ENCODE results near the gene LRP8.

Gene LRP8

GRCh38 chr1:53326088-53326597 lies 1.7 kb downstream of the LRP8 start:
- ChIA-PET CTCF (interaction anchor here (1.0 kb wide), 1 partner anchor 47 kb away, joined by 3 read pairs; no protein-coding TSS in a partner anchor), POLR2A (ENCODE audit: low non-redundant PET) (interaction anchor here (0.8 kb wide), 1 partner anchor 38 kb away, joined by 3 read pairs; no protein-coding TSS in a partner anchor)

GRCh38 chr1:53325326-53326087 lies 2.4 kb downstream of the LRP8 start:
- ChIA-PET POLR2A (ENCODE audit: low non-redundant PET) (interaction anchor here (0.8 kb wide), 1 partner anchor 37 kb away, joined by 3 read pairs; no protein-coding TSS in a partner anchor), CTCF (interaction anchor here (1.0 kb wide), 1 partner anchor 47 kb away, joined by 3 read pairs; no protein-coding TSS in a partner anchor)
- peak; percentile 19 for DNase-seq (ENCODE audit: low spot score)
- peak overlapping the region; percentile 95 for H3K27ac ChIP-seq
- TF ChIP-seq CTCF (conservative IDR thresholded peaks at IDR 0.05; ENCODE audit: low read depth), result no peak

More at GRCh38 chr1:53326088-53326597, 1.7 kb downstream of the LRP8 start:
- no peak for TF ChIP-seq CTCF (conservative IDR thresholded peaks at IDR 0.05; ENCODE audit: low read depth)
- peak overlapping the region; percentile 95 for H3K27ac ChIP-seq
- DNase-seq (ENCODE audit: low spot score), result peak; percentile 97

GRCh38 chr1:53324728-53325297 lies 3.1 kb downstream of the LRP8 start:
- H3K27ac ChIP-seq, result peak overlapping the region; percentile 30
- TF ChIP-seq CTCF (conservative IDR thresholded peaks at IDR 0.05; ENCODE audit: low read depth), result no peak
- DNase-seq (ENCODE audit: low spot score), result no peak
- POLR2A ChIA-PET (ENCODE audit: low non-redundant PET), result no interaction called here
- CTCF ChIA-PET, result interaction anchor here (0.7 kb wide), 1 partner anchor 47 kb away, joined by 4 read pairs; no protein-coding TSS in a partner anchor

GRCh38 chr1:53324321-53324720 lies 3.5 kb downstream of the LRP8 start:
- no peak for DNase-seq (ENCODE audit: low spot score)
- H3K27ac ChIP-seq, result peak overlapping the region; percentile 30
- TF ChIP-seq CTCF (conservative IDR thresholded peaks at IDR 0.05; ENCODE audit: low read depth), result no peak
- POLR2A ChIA-PET (ENCODE audit: low non-redundant PET), result no interaction called here
- CTCF ChIA-PET, result interaction anchor here (0.5 to 0.7 kb wide), 3 partner anchors 22 to 161 kb away, joined by 3 to 4 read pairs (median 4); no protein-coding TSS in a partner anchor

- DNase-seq (ENCODE audit: low spot score), result no peak
- no peak for TF ChIP-seq CTCF (conservative IDR thresholded peaks at IDR 0.05; ENCODE audit: low read depth)
- H3K27ac ChIP-seq, result peak overlapping the region; percentile 6
- POLR2A ChIA-PET (ENCODE audit: low non-redundant PET), result no interaction called here
- CTCF ChIA-PET, result interaction anchor here (0.6 kb wide), 1 partner anchor 120 kb away, joined by 4 read pairs; no protein-coding TSS in a partner anchor
Measured at GRCh38 chr1:53323316-53323715, 4.6 kb downstream of the LRP8 start.

- peak overlapping the region; percentile 30 for H3K27ac ChIP-seq
- no peak for DNase-seq (ENCODE audit: low spot score)
- TF ChIP-seq CTCF (conservative IDR thresholded peaks at IDR 0.05; ENCODE audit: low read depth), result no peak
- POLR2A ChIA-PET (ENCODE audit: low non-redundant PET), result no interaction called here
- CTCF ChIA-PET, result no interaction called here
Measured at GRCh38 chr1:53321776-53322602, 5.9 kb downstream of the LRP8 start.

Measured in RWPE1 (cell line).